Measurements from ENCODE around the gene CHGA.

CHGA gene

GRCh38 chr14:92930737-92931602 lies 8.0 kb downstream of the CHGA start:
- DNase-seq = no peak

GRCh38 chr14:92931681-92932447 lies 8.9 kb downstream of the CHGA start:
- no peak for DNase-seq

GRCh38 chr14:92932448-92933395 lies 9.8 kb downstream of the CHGA start:
- DNase-seq = no peak

GRCh38 chr14:92933481-92933880 lies 10.5 kb downstream of the CHGA start:
- DNase-seq = no peak

GRCh38 chr14:92934196-92935085 lies 11.5 kb downstream of the CHGA start:
- DNase-seq = no peak

GRCh38 chr14:92935446-92935845 lies 12.5 kb downstream of the CHGA start:
- DNase-seq = no peak

- no peak for DNase-seq
Measured at GRCh38 chr14:92936085-92936484, 13.1 kb downstream of the CHGA start.

GRCh38 chr14:92937051-92937937 lies 14.3 kb downstream of the CHGA start:
- DNase-seq = no peak

GRCh38 chr14:92938235-92938875 lies 15.4 kb downstream of the CHGA start:
- DNase-seq = no peak

- DNase-seq = no peak
Measured at GRCh38 chr14:92938890-92939671, 16.1 kb downstream of the CHGA start.

GRCh38 chr14:92939699-92940098 lies 16.7 kb downstream of the CHGA start:
- no peak for DNase-seq

- DNase-seq = no peak
Measured at GRCh38 chr14:92940543-92940942, 17.6 kb downstream of the CHGA start.

GRCh38 chr14:92941531-92941930 lies 18.6 kb downstream of the CHGA start:
- no peak for DNase-seq

GRCh38 chr14:92942136-92942535 lies 19.2 kb downstream of the CHGA start:
- DNase-seq = no peak

GRCh38 chr14:92942576-92942975 lies 19.6 kb downstream of the CHGA start:
- DNase-seq = no peak

- DNase-seq = no peak
Measured at GRCh38 chr14:92942976-92943710, 20.2 kb downstream of the CHGA start.

- DNase-seq = no peak
Measured at GRCh38 chr14:92943855-92944570, 21.1 kb downstream of the CHGA start.

GRCh38 chr14:92944976-92945375 lies 22.0 kb downstream of the CHGA start:
- DNase-seq = no peak
